HG03571 (cell line): ENCODE measurements around the gene MYL6B.
"Not testable (repeated sequence)": the region's sequence is repeated elsewhere in the genome, so short reads cannot be mapped to it uniquely, and the experiment has no call there.

Source experiments
- ATAC-seq: cut with Tn5 transposase; IDR thresholded peaks from one replicate; pipeline ENCODE4 v1.9.1; 2021; ENCODE audit not compliant: unreplicated experiment

Gene MYL6B

DNA sequence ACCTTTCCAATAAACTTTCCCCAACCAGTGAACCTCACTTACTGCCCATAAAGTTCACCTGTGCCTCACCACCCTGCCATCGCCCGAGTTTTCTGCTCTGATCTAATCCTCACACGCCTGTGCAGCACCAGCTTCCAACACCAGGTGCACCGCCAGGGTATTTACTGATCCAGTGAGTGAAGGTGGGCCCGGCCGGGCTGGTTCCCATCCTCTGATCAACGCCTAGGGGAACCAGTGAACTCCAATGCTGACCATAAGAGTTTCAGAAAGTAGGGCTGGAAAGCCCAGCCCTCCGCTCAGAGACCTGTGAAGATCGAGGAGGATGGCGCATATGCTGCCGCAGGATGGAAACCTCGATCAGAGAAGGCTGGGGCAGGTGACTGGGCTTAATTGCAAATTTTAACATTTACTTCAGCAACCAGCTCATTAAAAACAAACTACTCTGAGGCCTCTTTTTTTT is 685 bp upstream of the MYL6B start:
- peak; percentile 52 for ATAC-seq

DNA sequence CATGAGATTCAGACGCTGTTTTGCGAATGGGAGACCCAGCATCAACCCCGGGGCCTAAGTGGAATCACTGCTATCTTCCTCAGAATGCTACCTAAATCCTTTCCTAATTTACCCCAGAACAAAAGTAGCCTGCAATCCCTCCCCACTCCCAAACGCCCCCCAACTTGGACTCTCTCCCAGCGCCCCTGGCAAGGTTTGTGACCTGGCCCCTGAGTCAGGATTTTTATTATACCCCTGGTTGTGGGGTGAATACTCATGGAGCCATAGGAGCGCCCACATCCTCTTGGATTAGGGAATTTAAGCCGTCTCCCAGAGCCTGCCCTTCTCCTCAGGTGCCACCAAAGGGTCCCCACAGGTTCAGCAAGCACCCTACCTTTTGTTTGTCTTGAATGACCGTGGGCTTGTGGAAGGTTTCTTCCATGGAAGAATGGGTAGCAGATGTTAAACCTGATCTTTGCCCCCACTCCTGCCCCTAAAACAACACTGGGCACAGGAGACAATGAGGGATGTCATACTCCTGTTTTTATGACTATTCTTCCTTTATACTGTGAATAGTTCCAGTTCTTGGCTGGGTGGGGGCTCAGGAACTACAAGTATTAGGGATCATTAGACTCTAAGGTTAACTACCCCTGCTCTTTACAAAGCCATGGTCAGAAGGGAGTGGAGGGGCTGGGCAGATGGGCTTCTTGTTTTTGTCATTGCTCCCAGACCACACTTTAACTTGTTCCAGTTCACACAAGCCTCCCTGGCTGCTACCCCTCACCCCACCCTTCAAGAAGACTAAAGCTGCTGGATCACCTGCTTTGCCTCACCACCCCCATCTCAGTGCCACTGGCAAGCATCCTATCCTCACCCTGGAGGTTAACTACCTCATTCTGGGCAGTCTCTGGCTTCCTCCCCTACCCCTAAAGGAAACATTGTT is 630 bp downstream of the MYL6B start:
- no peak for ATAC-seq

DNA sequence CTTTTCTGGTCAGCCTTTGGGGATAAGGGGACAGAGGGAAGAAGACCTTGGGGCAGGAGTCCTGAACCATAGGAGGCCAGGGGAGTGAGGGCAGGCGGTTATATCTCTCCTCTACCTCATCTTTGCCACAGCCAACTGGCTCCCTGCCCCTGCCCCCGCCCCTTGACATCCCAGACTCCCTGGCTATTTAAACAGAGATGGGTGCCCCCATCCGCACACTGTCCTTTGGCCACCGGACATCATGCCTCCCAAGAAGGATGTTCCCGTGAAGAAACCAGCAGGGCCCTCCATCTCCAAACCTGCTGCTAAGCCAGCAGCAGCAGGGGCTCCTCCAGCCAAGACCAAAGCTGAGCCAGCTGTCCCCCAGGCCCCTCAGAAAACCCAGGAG is 1.3 kb downstream of the MYL6B start:
- ATAC-seq: no peak

DNA sequence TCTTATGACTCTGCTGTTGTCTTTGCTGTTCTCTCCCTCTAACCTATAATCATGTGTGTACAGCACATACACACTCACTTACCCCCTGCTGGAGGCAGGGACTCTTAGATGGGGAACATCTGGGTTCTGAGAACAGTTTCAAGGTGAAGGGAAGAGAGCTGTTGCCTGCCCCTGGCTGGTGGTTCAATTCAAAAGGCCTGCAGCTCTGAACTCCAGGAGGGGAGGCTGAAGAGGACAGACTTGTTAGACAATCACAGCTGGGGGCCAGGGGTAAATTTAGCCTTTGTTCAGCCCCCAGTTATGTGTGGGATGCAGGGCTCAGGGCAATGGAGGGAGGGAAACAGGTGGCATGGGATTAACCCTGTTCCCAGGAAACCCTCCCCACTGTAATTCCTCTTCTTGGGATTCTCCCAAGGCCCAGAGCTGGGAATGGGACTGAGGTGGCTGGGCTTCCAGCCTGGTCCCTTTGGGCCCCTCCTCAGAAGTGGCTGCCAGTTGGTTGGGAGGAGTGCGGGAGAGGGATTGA is 1.9 kb downstream of the MYL6B start:
- no peak for ATAC-seq

DNA sequence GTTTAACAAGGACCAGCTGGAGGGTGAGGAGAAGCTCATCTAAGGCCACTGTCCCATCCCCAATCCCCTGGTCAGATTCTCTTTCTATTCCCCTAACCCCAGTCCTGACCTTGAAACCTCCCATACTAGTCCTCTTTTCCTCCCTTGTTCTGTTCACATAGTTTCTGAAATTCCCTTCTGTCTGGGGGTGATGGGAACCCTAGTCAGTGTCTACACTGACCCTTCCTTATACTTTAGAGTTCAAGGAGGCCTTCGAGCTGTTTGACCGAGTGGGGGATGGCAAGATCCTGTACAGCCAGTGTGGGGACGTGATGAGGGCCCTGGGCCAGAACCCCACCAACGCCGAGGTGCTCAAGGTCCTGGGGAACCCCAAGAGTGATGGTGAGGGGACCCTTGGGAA is 2.4 kb downstream of the MYL6B start:
- no peak for ATAC-seq

DNA sequence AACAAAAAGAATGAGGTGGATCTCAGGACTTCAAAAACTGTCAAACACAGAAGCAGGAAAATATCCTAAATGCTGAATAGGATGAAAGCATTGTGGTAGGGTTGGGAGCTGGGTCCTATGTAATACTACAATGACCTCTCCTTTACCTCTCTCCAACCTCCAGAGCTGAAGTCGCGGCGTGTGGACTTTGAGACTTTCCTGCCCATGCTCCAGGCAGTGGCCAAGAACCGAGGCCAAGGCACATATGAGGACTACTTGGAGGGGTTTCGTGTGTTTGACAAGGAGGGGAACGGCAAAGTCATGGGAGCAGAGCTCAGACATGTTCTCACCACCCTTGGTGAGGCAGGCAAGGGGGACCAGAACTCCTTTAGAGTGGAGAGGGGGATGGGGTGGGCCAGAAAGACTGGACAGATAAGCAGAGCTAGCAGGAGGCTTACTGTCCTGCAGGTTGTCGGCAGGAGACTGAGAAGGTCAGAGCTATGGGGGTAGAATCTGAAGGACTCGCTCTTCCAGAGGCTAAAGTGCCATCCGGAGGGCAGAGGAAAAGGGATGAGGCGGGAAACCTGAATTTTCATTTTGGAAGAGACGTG is 3.0 kb downstream of the MYL6B start:
- no peak for ATAC-seq

DNA sequence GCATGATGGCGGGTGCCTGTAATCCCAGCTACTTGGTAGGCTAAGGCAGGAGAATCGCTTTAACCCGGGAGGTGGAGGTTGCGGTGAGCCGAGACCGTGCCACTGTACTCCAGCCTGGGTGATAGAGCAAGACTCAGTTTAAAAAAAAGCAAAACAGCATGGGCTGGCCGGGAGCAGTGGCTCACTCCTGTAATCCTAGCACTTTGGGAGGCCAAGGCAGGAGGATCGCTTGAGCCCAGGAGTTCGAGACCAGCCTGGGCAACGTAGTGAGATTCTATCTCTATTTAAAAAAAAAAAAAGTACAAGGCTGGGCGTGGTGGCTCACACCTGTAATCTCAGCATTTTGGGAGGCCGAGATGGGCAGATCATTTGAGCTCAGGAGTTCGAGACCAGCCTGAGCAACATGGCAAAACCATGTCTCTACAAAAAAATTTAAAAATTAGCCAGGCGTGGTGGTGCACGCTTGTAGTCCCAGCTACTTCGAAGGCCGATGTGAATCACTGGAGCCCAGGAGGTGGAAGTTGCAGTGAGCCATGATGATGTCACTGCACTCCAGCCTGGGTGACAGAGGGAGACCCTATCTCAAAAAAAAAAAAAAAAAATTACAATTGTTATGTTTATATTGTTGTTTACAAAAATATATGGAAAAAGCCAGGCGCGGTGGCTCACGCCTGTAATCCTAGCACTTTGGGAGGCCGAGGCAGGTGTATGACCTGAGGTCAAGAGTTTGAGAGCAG is 4.2 kb downstream of the MYL6B start:
- not testable (repeated sequence) for ATAC-seq

DNA sequence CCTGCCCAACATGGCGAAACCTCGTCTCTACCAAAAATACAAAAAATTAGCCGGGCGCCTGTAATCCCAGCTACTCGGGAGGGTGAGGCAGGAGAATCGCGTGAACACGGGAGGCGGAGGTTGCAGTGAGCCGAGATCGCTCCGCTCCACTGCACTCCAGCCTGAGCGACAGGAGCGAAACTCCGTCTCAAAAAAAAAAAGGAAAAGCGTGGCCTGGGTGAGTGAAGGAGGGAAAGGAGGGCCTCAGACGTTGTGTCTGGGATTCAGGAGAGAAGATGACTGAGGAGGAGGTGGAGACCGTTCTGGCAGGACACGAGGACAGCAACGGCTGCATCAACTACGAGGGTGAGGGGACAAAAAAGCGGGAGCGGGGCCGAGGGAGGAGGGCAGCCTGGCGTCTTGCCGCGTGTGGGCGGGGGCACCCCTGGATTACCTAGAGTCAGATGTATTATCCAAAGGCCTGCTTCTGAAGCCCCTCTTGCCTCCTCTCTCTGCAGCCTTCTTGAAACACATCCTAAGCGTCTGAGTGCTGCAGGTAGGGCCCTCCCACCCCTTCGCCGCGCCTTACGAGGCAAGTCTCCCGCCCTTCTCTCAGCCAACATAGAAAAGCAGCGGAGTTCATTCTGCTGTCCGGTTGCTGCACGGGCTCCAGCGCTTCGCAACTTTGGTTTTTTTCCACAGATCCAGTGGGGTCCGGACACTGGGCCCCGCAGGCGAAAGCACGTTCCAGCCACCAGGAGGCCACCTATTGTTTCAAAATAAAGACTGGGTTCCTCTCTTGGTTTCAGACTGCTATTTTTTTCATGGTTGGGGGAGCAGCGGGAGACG is 5.0 kb downstream of the MYL6B start:
- ATAC-seq: peak; percentile 35

DNA sequence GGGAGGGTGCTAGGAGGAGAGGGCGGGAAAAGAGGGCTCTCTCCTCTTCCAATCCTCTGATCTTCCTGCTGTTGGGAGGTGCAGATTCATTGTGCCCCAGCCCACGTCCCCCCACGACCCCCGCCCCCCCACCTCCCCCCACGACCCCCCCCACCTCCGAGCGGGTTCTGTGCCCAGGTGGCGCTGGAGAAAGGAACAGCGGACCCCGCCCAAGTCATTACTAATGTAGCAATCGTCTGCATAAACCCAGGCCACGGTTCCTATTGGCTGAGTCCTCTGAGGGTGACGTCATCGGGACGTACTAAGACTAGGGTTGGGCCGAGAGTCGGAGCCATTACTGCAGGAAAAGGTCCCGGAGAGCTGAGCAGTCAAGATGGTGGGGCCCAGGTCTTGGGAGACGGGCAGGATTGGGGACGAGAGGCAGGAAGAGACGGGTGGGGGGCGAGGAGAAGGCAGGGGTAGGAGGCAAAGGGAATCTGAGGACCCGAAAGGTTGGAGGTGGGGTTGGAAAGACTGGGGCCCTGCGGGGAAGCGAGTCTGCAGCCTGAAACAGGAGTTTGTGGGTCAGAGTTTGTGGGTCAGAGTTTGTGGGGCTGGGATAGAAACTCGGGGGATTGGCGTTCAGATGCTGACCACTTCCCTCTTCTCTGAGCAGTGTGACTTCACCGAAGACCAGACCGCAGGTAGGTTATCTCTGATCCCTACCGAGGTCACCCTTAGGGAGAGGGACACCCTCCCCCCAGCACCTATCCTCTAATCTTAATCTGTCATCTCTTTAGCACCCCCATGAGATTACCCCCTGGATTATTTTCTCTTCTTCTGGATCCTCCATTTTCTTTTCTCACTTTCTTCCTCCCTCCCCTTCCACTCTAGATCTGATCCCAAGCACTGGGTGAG is 5.9 kb downstream of the MYL6B start, which contains the start of gene MYL6:
Gene MYL6 (plus strand): TSS at position 331 of the 897 bp plus-strand sequence. CDS start 43 bp downstream, at position 374.
- peak; percentile 73 for ATAC-seq

DNA sequence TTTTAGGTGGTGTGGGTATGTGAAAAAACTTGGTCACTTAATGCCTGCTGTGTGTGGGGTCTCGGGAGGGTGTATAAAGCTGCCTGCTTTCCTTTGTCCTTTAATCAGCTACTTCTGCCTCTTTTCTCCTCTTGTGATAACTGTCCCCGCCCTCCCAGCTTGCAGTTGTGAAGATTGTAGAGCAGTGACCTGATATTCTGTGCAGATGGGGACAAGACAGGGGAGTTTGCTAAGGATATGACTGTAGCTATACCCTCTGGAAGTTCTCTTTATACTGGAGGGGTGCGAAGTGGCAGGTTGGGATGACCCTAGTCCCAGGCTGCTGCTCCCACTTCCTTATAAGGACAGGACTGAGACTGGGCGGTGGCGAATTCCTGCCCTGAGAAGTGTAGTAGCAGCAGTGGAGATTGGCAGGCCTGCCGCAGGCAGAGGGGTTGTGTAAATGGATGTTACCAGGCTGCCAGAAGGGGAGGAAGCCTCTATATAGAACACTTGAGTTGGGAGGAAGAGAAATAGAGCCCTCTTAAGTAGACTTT is 6.6 kb downstream of the MYL6B start:
- ATAC-seq: no peak

DNA sequence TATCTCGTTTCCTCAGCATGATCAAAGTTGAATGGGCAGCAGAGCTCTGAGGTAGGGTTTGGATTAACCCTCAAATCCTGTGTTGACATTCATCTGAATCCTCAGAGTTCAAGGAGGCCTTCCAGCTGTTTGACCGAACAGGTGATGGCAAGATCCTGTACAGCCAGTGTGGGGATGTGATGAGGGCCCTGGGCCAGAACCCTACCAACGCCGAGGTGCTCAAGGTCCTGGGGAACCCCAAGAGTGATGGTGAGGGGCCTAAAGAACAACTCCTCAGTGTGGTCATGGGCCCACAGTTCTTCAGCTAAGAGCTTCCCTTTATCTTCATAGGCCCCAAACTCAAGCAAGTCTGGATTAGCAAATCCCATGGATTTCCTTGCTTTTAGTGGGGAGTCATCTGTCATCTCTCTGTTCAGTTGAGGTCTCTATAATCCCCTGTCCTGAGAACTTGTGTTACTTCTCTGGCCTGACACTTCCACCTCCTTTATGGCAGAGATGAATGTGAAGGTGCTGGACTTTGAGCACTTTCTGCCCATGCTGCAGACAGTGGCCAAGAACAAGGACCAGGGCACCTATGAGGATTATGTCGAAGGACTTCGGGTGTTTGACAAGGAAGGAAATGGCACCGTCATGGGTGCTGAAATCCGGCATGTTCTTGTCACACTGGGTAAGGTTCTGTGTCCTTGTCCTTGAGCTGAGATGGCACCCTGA is 7.2 kb downstream of the MYL6B start:
- no peak for ATAC-seq

DNA sequence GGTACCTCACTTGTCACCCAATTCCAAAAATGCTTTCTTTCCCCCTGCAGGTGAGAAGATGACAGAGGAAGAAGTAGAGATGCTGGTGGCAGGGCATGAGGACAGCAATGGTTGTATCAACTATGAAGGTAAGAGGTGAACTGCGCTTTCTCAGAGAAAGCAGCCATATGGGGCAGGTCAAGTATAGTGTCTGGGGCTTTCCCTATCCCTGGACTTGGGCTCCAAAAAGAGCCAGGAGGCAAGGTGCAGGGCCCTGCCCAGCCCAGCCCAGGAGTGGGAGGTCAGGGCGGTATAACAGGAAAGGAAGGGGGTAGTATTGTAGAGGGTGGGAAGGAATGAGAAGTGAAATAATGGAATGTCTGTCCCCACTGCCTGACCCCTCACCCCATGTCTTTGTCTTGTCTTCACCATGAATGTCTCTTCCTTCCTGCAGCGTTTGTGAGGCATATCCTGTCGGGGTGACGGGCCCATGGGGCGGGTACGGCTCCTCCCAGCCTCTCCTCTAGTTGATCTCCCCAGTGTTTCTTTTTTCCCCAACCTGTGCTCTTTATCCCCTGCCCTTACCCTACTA is 7.9 kb downstream of the MYL6B start:
- no peak for ATAC-seq

DNA sequence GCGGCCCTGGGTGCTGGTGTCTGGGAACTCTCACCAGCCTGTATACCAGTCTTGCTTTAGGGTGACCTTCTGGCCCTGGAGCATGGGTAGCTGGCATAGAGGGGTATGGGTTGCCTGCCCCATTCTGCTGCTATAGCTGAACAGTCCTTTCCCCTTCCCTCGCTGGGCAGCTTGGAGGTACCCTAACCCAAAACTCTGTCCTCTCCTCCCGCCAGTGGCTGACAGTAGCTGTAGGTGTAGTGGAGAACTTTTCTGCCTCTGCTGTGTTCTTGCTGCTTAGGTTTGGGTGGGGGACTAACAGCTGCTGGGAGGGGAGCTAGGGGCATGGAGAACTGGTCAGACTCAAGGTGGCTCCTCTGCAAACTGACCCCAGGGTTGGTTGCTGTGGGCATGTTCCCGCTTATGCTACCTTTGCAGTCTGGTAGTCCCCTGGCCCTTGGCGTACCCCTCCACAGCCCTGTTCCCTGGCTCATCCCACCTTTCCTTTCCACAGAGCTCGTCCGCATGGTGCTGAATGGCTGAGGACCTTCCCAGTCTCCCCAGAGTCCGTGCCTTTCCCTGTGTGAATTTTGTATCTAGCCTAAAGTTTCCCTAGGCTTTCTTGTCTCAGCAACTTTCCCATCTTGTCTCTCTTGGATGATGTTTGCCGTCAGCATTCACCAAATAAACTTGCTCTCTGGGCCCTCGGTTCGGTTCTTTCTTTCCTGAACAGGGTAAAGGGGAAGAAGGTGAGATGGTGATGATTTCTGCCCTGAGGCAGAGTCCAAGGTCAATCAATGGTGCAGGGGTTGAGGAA is 8.7 kb downstream of the MYL6B start:
- no peak for ATAC-seq

DNA sequence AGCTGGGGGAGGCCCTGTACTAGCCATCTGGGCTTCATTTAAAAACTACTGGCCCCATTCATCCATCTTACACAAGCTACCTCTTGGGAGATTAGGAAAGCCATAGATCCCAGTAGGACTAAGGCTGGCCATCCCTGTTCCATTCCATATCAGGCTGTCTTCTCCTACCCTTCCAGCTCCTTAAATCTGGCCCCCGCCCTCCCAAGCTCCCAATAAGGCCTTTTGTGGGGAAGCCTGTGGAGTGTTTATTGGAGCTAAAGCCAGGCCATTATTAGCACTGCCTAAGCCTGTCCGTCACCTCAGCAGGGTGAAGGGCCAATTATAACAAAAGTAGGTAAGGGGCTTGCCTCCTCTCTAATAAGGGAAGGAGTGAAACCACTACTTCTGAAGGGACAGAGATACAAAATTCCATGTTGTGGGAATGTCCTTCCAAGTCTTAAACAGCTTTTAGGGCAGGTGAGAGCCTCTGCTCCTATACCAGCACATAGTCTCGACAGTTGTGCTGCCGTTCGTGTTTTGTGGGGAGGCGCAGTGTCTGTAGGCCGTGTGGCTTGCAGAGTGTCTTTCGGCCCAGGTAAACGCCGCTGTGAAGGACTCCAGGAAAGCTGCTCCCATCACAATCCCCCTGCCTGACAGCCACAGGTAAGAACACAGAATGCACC is 9.4 kb downstream of the MYL6B start:
- no peak for ATAC-seq

DNA sequence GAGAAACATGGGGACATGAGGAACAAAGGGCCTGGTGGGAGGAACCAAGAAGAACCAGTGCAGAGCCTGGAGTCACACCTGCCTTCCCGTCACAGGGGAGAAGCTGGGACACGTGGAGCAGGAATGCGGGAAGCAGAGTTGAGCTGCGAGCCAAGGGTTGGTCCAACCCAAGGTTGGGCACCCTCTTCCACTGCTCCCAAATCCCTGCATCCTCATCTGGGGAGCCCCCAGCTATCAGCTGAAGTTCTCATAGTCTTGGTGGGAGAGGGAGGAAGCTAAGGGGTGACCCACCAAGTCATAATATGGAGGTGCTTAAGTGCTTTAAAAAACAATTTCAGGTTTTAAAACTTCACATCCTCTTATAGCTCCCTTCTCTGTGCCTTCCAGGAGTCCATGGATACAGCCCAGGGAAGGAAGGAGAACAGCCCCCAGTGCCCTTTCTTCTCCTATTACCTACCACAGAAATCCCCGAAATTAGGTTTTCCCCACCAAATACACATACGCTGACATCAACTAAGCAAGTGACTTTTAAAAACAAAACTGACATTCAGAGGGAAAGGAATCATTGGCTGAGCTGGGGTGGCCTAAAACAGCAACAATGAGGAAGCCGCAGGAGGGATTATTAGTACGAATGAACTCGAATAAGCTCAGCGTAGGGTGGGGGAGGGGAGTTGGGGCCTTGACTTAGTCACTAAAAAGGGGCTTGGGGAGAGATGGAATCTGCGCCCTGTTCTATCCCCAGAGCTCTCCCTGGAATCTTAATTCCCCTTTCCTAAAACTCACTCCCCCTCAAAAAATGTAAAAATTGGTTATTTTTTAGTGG is 10.3 kb downstream of the MYL6B start:
- ATAC-seq: no peak
